ENCODE results near the gene DUSP3. TPM values are rescaled to one million over a fixed set of nuclear protein-coding genes. Genes with fewer than 3 reads are reported as not detected.

Gene DUSP3
- 16.6 and 18.0 TPM in 2 replicates for total RNA-seq

DNA sequence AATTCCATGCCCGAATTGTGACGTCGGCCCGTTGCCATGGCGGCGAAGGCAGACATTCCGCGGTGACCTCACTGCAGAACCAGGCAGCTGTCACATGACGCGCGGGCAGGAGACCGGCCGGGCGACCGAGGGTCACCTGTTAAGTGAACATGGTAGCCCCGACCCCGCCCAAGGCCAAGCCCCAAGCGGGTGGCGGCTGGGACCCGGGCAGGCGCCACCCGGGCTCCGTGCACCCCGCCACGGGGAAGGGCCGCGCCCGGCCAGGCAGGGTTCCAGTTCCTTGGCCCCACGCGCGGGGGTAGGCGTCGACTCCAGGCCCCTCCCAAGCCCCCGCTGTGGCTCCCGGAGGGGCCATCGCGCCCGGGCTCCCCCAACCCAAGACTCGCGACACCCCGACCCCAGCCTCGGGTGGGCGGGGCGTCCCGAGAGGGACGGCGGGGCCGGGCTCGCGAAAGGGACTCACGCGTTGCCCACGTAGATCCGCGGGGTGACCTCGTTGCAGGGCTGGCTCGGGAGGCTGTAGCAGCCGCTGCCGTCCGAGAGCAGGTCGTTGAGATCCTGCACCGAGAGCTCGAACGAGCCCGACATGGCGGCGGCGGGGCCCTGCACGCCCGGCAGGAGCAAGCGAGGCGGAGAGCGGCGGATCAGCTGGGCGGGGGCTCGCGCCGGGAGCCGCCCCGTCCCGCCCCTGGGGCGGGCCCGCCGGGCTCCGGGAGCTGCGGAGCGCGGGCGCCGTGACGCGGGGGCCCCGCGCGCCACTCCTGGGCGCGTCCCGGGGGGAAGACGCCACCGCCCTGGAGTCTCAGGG lies at the start of gene DUSP3:
Gene DUSP3, minus strand, starts transcription at position 641 of the 808 bp plus-strand sequence. Its CDS starts 53 bp downstream, at position 588.

DNA sequence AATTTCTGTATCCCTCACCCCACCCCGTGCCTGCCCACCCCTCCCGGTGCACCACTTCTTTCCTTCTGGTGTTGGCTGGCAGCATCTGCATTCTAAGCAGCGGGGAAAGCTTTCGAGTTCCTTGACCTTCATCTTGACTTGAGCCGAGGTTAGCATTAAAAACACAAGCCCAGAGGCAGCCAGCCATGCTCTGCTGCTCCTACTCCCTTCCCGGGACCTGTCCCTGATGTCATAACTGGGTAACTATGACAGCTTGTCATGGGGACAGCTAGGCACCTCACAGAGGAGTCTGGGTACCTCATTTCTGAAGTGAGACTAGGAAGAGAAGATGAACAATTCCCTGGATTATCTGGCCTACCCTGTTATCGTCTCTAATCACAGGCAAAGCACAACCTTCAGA lies 1.4 kb upstream of the DUSP3 start, which contains the start of gene CFAP97D1:
Gene CFAP97D1, plus strand, starts transcription at position 301 of the 400 bp plus-strand sequence. Its CDS starts 28 bp downstream, at position 329.

DNA sequence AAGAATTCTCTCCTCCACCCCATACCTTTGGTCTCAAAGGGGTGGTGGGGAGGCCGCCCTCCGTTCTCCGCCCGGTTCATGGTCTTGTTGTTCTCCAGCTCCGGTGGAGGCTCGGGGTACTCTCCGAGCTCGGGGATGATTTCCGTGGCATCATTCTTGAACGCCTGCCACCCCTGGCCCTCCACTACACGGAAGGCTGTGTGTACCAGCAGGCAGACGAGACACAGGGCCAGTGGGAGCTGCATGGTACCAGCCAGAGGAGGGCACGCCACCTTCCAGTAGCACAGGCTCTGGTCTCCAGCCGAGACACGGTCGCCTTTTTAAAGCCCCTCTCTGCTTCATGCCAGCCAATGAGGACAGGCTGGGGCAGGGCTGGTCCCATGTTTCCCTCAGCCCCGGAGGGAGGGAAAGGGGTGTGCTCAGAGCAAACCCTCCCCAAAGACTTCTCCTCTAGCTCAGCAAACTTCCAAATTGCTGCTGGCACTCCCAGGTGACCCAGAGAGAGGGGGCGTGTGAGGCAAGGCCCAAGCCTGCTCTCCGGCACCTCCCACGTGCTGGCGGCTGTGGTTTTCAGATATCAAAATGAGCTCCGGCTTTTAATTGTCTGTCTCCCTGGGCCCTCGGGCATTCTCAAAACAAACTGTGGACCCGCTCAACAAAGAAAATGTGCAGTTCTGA lies 20.1 kb downstream of the DUSP3 start, which contains the start of gene SOST:
Gene SOST, minus strand, starts transcription at position 295 of the 678 bp plus-strand sequence. Its CDS starts 50 bp downstream, at position 245.

Other genes starting within 250 kb of the DUSP3 start
- gene ETV4, start 232.6 kb downstream of the DUSP3 start, total RNA-seq = 21.4 and 22.0 TPM in 2 replicates
- not detected in 2 replicates for gene MEOX1, start 117.1 kb downstream of the DUSP3 start, total RNA-seq
- gene SOST, start 20.2 kb downstream of the DUSP3 start, total RNA-seq = not detected in 2 replicates
- gene CFAP97D1, start 1.5 kb upstream of the DUSP3 start, total RNA-seq = not detected in 2 replicates
- 4.2 and 4.7 TPM in 2 replicates for gene MPP3, start 54.2 kb upstream of the DUSP3 start, total RNA-seq
- not detected in 2 replicates for gene CD300LG, start 68.2 kb upstream of the DUSP3 start, total RNA-seq
- 1.6 and 2.9 TPM in 2 replicates for gene MPP2, start 128.6 kb upstream of the DUSP3 start, total RNA-seq
- gene PPY, start 163.5 kb upstream of the DUSP3 start, total RNA-seq = not detected in 2 replicates
- 0.45 and 0.50 TPM in 2 replicates for gene PYY, start 175.0 kb upstream of the DUSP3 start, total RNA-seq
- 14.7 and 16.6 TPM in 2 replicates for gene NAGS, start 225.6 kb upstream of the DUSP3 start, total RNA-seq
- gene TMEM101, start 236.0 kb upstream of the DUSP3 start, total RNA-seq = 65.7 and 66.2 TPM in 2 replicates

Measured in bronchus fibroblast of lung (primary cell).